Measurements from ENCODE around the gene PGS1. TPM values are rescaled to one million over a fixed set of nuclear protein-coding genes. Genes with fewer than 3 reads are reported as not detected.

The PGS1 gene
- total RNA-seq, 5 donors from 2014 or later (not counting 1 experiment from before 2014, with no cell fraction given) = 60.5 to 87.2 (median 78.9) TPM

DNA sequence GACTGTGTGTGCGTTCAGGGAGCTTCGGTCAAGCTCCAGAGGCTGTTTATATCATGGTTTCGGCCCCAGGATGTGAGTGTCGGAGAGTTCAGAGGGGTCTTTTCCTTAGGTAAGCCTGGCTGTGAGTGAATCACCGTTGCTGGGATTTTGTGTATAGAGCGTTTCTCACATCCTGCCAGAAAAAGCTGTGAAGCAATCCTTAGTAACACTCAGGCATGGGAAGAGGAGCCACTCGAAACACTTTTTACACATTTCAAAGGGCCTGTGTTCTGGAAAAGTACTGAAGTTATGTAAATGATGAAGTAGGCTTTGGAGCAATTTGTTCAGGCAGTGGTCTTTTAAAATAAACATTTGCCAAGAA lies 662 bp downstream of the PGS1 start:
- ChIA-PET CTCF (interaction anchor here in 1 of 2 donors (0.7 to 1.5 kb wide), 2 partner anchors 33 to 123 kb away, joined by 3 to 4 read pairs; no protein-coding TSS in a partner anchor), POLR2A (no interaction called here)
- Mint-ChIP-seq H3K9me3 (no peaks in the 10 kb centered on the region), H3K4me3 (peak overlapping the region; percentile 88 to 93 (median 93)), H3K27me3 (no peaks in the 10 kb centered on the region), H3K27ac (peak overlapping the region; percentile 89 to 91), H3K4me1 (peaks cover 49 to 54% (median 51%) of the 10 kb centered on the region in 3 donors), H3K36me3 (peaks cover 4% of the 10 kb centered on the region)
- H3K36me3 ChIP-seq (ENCODE audit: control insufficient read depth in 2 of 2, extremely low read depth in 1 of 2, insufficient read depth in 1 of 2, low read length in 1 of 2) = no peaks in the 10 kb centered on the region
- H3K27ac ChIP-seq (ENCODE audit: low read length) = peak overlapping the region; percentile 66
- H3K27me3 ChIP-seq (replicated peaks in 1 of 2; ENCODE audit: control insufficient read depth in 2 of 2, extremely low read depth in 1 of 2, insufficient read depth in 2 of 2, low read length in 1 of 2) = no peaks in the 10 kb centered on the region
- DNase-seq (peak in 1 of 35 experiments; percentile 27), ATAC-seq (replicated peaks in 1 of 4) (no peak)
- H3K4me1 ChIP-seq (ENCODE audit: control insufficient read depth in 1 of 2, extremely low read depth in 1 of 2, insufficient read depth in 2 of 2, low read length in 2 of 2) = peaks cover 38 to 53% of the 10 kb centered on the region in 2 experiments
- no peaks in the 10 kb centered on the region for H3K9me3 ChIP-seq
- WGBS (ENCODE audit: insufficient coverage) = 0% methylated on average over 4 of the region's 7 CpGs
- H3K4me3 ChIP-seq (ENCODE audit: control insufficient read depth in 1 of 2, extremely low read depth in 1 of 2, low read length in 1 of 2) = peak overlapping the region; percentile 84 to 93

DNA sequence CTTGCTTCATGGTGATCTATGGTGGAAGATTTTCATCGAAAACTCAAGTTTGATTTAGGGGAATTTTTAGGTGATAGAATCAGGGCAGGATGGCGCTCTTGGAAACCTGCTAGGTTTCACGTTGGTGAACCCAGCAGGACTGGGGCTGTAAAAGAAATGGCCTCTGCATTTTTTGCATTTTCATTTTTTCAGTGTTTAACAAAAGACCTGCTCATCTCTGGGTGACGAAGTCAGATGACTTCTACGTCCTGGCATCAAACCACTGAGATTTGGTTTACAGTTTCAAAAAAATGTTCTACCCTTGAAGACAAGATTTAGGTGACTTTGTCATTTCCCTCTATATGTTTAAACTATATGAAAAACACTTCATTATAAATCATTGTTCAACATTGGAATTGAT lies 1.9 kb downstream of the PGS1 start:
- Histone ChIP-seq H3K27me3 (replicated peaks in 1 of 2; ENCODE audit: control insufficient read depth in 2 of 2, extremely low read depth in 1 of 2, insufficient read depth in 2 of 2, low read length in 1 of 2) (no peaks in the 10 kb centered on the region), H3K4me3 (ENCODE audit: control insufficient read depth in 1 of 2, extremely low read depth in 1 of 2, low read length in 1 of 2) (no peak overlapping the region), H3K9me3 (no peaks in the 10 kb centered on the region), H3K36me3 (ENCODE audit: control insufficient read depth in 2 of 2, extremely low read depth in 1 of 2, insufficient read depth in 1 of 2, low read length in 1 of 2) (peaks cover 0 to 4% of the 10 kb centered on the region in 2 donors), H3K27ac (ENCODE audit: low read length) (peak overlapping the region; percentile 22), H3K4me1 (ENCODE audit: control insufficient read depth in 1 of 2, extremely low read depth in 1 of 2, insufficient read depth in 2 of 2, low read length in 2 of 2) (peaks cover 47 to 65% of the 10 kb centered on the region in 2 experiments)
- H3K9me3 Mint-ChIP-seq = no peaks in the 10 kb centered on the region
- ChIA-PET POLR2A (no interaction called here), CTCF (interaction anchor here in 1 of 2 donors (0.6 to 1.5 kb wide), 2 partner anchors 32 to 124 kb away, joined by 3 read pairs; no protein-coding TSS in a partner anchor)
- WGBS (ENCODE audit: insufficient coverage) = 38% methylated on average over 3 of the region's 5 CpGs
- no peak for ATAC-seq (replicated peaks in 1 of 4)
- H3K4me3 Mint-ChIP-seq = peak overlapping the region; percentile 88 to 93 (median 93)
- H3K36me3 Mint-ChIP-seq = peaks cover 7% of the 10 kb centered on the region
- peaks cover 62 to 67% (median 63%) of the 10 kb centered on the region in 3 donors for H3K4me1 Mint-ChIP-seq
- H3K27me3 Mint-ChIP-seq = no peaks in the 10 kb centered on the region
- H3K27ac Mint-ChIP-seq = peak overlapping the region; percentile 87 to 88
- DNase-seq = peak in 1 of 35 experiments; percentile 16

DNA sequence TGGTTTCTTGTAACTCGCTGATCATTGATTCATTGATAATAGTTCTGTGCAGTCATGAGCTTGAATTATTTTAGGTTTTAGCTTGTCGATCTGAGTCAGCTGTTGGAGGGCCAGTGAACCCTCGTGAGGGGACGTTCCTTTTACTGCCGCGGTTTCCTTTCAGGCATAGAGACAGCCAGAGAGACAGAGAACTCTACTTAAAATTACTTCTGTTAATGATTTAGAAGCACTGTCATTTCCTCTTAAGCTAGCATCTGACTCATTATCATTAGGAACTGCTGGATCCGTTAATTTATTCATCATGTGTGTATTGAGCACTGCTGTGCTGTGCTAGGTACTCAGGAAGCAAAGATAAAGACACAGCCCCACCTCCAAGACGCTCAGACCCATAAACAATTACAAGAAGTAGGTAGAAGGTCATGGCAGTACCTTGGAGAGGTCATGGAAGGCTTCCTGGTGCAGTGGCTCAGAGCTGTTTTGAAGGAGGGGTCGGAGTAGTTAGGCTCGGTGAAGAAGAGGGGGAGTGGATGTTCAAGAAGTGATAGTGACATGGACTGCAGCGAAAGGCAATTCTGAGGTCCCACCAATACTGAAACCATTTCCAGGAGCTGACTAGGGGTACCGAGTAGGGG lies 3.3 kb downstream of the PGS1 start:
- peak; percentile 65 to 72 (median 70) for ATAC-seq (replicated peaks in 1 of 4)
- Histone ChIP-seq H3K4me1 (ENCODE audit: control insufficient read depth in 1 of 2, extremely low read depth in 1 of 2, insufficient read depth in 2 of 2, low read length in 2 of 2) (peaks cover 58 to 79% of the 10 kb centered on the region in 2 experiments), H3K27ac (ENCODE audit: low read length) (peak overlapping the region; percentile 62), H3K36me3 (ENCODE audit: control insufficient read depth in 2 of 2, extremely low read depth in 1 of 2, insufficient read depth in 1 of 2, low read length in 1 of 2) (peaks cover 0 to 4% of the 10 kb centered on the region in 2 donors), H3K9me3 (no peaks in the 10 kb centered on the region), H3K4me3 (ENCODE audit: control insufficient read depth in 1 of 2, extremely low read depth in 1 of 2, low read length in 1 of 2) (peak overlapping the region in 1 of 2 donors; percentile 20), H3K27me3 (replicated peaks in 1 of 2; ENCODE audit: control insufficient read depth in 2 of 2, extremely low read depth in 1 of 2, insufficient read depth in 2 of 2, low read length in 1 of 2) (no peaks in the 10 kb centered on the region)
- 30% methylated on average over 4 of the region's 12 CpGs for WGBS (ENCODE audit: insufficient coverage)
- ChIA-PET POLR2A (interaction anchor here in 1 of 2 donors (0.6 to 0.7 kb wide), 3 partner anchors 38 to 1591 kb away, joined by 3 to 8 read pairs (median 3); no protein-coding TSS in a partner anchor), CTCF (interaction anchor here (0.6 to 1.4 kb wide), 7 partner anchors 19 to 119 kb away, joined by 3 to 5 read pairs (median 4); no protein-coding TSS in a partner anchor)
- Mint-ChIP-seq H3K4me1 (peaks cover 75 to 80% (median 77%) of the 10 kb centered on the region in 3 donors), H3K27ac (peak overlapping the region; percentile 87 to 88), H3K4me3 (peak overlapping the region; percentile 88 to 93 (median 93)), H3K9me3 (no peaks in the 10 kb centered on the region), H3K36me3 (peaks cover 7% of the 10 kb centered on the region), H3K27me3 (no peaks in the 10 kb centered on the region)
- DNase-seq = peak in 20 of 35 experiments; percentile 23 to 73 (median 39)

DNA sequence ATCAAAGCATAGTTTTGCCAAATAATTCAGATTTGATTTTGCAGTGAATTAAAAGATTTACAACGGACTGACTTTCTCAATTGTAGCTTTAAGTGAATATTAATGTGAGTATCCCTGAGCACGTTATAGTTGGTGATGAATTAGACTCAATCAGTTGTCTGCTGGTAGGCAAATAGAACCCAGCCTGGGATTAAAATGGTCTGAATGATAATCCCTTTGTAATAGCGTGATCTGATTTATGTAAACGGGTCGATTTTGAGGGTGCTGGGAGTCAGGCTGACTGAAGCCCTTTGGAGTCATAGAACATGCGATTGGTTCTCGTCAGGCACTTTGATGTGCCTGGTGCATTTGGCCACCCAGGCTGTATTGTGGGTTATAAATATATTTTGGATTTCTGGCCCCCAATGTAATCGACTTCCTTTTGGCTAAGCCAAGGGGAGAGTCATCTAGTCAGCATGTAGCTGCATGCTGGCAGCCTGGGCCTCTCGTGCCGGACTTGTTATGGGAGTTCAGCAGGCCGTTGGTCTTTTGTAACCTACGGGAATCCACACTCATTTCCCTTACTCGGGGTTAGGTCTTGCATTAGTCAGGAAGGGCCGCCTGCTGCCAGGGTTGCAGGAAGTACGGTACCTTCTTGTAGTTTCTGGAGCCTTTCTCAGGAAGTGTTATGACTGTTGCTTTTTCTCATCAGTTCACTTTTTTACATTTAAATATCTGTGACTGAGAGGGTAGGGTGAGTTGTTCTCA lies 5.4 kb downstream of the PGS1 start:
- DNase-seq (peak in 4 of 35 experiments; percentile 17 to 47 (median 30)), ATAC-seq (replicated peaks in 1 of 4) (peak in 1 of 4 experiments; percentile 29)
- Mint-ChIP-seq H3K4me1 (peaks cover 90 to 93% (median 92%) of the 10 kb centered on the region in 3 donors), H3K27ac (peak overlapping the region; percentile 91 to 92), H3K9me3 (no peaks in the 10 kb centered on the region), H3K36me3 (peaks cover 7% of the 10 kb centered on the region), H3K4me3 (peak overlapping the region; percentile 46 to 88 (median 57)), H3K27me3 (no peaks in the 10 kb centered on the region)
- Histone ChIP-seq H3K4me1 (ENCODE audit: control insufficient read depth in 1 of 2, extremely low read depth in 1 of 2, insufficient read depth in 2 of 2, low read length in 2 of 2) (peaks cover 64 to 91% of the 10 kb centered on the region in 2 experiments), H3K9me3 (no peaks in the 10 kb centered on the region), H3K4me3 (ENCODE audit: control insufficient read depth in 1 of 2, extremely low read depth in 1 of 2, low read length in 1 of 2) (no peak overlapping the region), H3K36me3 (ENCODE audit: control insufficient read depth in 2 of 2, extremely low read depth in 1 of 2, insufficient read depth in 1 of 2, low read length in 1 of 2) (peaks cover 0 to 4% of the 10 kb centered on the region in 2 donors), H3K27ac (ENCODE audit: low read length) (peak overlapping the region; percentile 58), H3K27me3 (replicated peaks in 1 of 2; ENCODE audit: control insufficient read depth in 2 of 2, extremely low read depth in 1 of 2, insufficient read depth in 2 of 2, low read length in 1 of 2) (no peaks in the 10 kb centered on the region)
- ChIA-PET POLR2A (interaction anchor here (0.5 to 0.6 kb wide), 4 partner anchors 102 to 1304 kb away, joined by 3 to 4 read pairs (median 4); no protein-coding TSS in a partner anchor), CTCF (interaction anchor here in 1 of 2 donors (0.8 kb wide), 1 partner anchor 301 kb away, joined by 3 read pairs; no protein-coding TSS in a partner anchor)
- WGBS (ENCODE audit: insufficient coverage) = 38% methylated on average over 10 of the region's 15 CpGs

GRCh38 chr17:78384479-78385175 lies 6.2 kb downstream of the PGS1 start:
- DNase-seq = peak in 1 of 35 experiments; percentile 22
- CTCF ChIA-PET = no interaction called here

More at GRCh38 chr17:78384479-78385175, 6.2 kb downstream of the PGS1 start:
- H3K27me3 Mint-ChIP-seq = no peaks in the 10 kb centered on the region
- Histone ChIP-seq H3K4me1 (ENCODE audit: control insufficient read depth in 1 of 2, extremely low read depth in 1 of 2, insufficient read depth in 2 of 2, low read length in 2 of 2) (peaks cover 58 to 90% of the 10 kb centered on the region in 2 experiments), H3K36me3 (ENCODE audit: control insufficient read depth in 2 of 2, extremely low read depth in 1 of 2, insufficient read depth in 1 of 2, low read length in 1 of 2) (peaks cover 0 to 4% of the 10 kb centered on the region in 2 donors), H3K9me3 (no peaks in the 10 kb centered on the region), H3K27me3 (replicated peaks in 1 of 2; ENCODE audit: control insufficient read depth in 2 of 2, extremely low read depth in 1 of 2, insufficient read depth in 2 of 2, low read length in 1 of 2) (no peaks in the 10 kb centered on the region), H3K4me3 (ENCODE audit: control insufficient read depth in 1 of 2, extremely low read depth in 1 of 2, low read length in 1 of 2) (no peak overlapping the region), H3K27ac (ENCODE audit: low read length) (peak overlapping the region; percentile 58)
- POLR2A ChIA-PET = interaction anchor here (0.5 to 0.6 kb wide), 3 partner anchors 103 to 1305 kb away, joined by 4 read pairs; no protein-coding TSS in a partner anchor
- 75% methylated on average over 19 of the region's 23 CpGs for whole genome bisulfite sequencing (ENCODE audit: insufficient coverage)
- H3K4me1 Mint-ChIP-seq = peaks cover 87 to 93% (median 92%) of the 10 kb centered on the region in 3 donors
- no peak for ATAC-seq (replicated peaks in 1 of 4)
- H3K4me3 Mint-ChIP-seq = peak overlapping the region; percentile 46 to 88 (median 57)
- peaks cover 7% of the 10 kb centered on the region for H3K36me3 Mint-ChIP-seq
- no peaks in the 10 kb centered on the region for H3K9me3 Mint-ChIP-seq
- H3K27ac Mint-ChIP-seq = peak overlapping the region; percentile 91 to 92

All from T-cell (primary cell).